HEK293 (cell line): ENCODE data around the gene S100PBP.

Source experiments
- CTCF ChIA-PET: fragments of 350-600 bp; formaldehyde crosslinking; extraction: SDS; loops from one replicate; lab custom pipeline; 2021; ENCODE audit warnings: antibody characterized with exemption; lab: Yijun Ruan, JAX
- POLR2A ChIA-PET: fragments of 300-600 bp; formaldehyde crosslinking; extraction: SDS; loops from one replicate; lab custom pipeline; 2020; ENCODE audit warnings: antibody characterized with exemption, inconsistent platforms; lab: Yijun Ruan, JAX
- H3K27ac ChIP-seq: fragments of 200-500 bp; sonication (Bioruptor generic); 2 replicates; pipeline ENCODE4 v1.5.1; 2014; ENCODE audit warnings: low read depth, low read length, control low read depth, inconsistent platforms; ENCODE audit errors: extremely low read depth
- H3K36me3 ChIP-seq, 2 experiments: fragments of 200-500 bp in 1 of 2; sonication (Bioruptor generic) in 1 of 2; 1 replicate in 1 of 2; 2 replicates in 1 of 2; pipeline ENCODE4 v1.5.1; 2014 to 2017; ENCODE audit warnings: inconsistent platforms in 2 of 2, low read length in 2 of 2; ENCODE audit not compliant: control insufficient read depth in 2 of 2, insufficient read depth in 1 of 2
- H3K4me1 ChIP-seq: fragments of 200-500 bp; sonication (Bioruptor generic); 2 replicates; pipeline ENCODE4 v1.5.1; 2014; ENCODE audit warnings: mild to moderate bottlenecking, low read length, inconsistent platforms; ENCODE audit not compliant: control insufficient read depth, insufficient read depth
- H3K4me3 ChIP-seq: 2 replicates; pipeline ENCODE4 v1.5.1; 2011; ENCODE audit warnings: low read depth, mild to moderate bottlenecking, control low read depth, low read length, moderate library complexity
- H3K9me3 ChIP-seq: fragments of 200-500 bp; sonication (Bioruptor generic); 2 replicates; pipeline ENCODE4 v1.5.1; 2014; ENCODE audit warnings: low read depth, low read length, inconsistent platforms; ENCODE audit not compliant: control insufficient read depth, insufficient read depth
- EGR2 ChIP-seq: fragments of 450-650 bp; formaldehyde crosslinking; IDR thresholded peaks from 2 replicates; pipeline ENCODE4 v1.5.1; 2016; ENCODE audit warnings: low read depth, missing biosample characterization, missing genetic modification characterization
- GLIS1 ChIP-seq: fragments of 450-650 bp; formaldehyde crosslinking; IDR thresholded peaks from 2 replicates; pipeline ENCODE4 v1.5.1; 2016; ENCODE audit warnings: missing biosample characterization, missing genetic modification characterization
- REPIN1 ChIP-seq: fragments of 450-650 bp; formaldehyde crosslinking; IDR thresholded peaks from 2 replicates; pipeline ENCODE4 v1.5.1; 2017; ENCODE audit warnings: missing biosample characterization, missing genetic modification characterization, low read depth
- YY1 ChIP-seq: fragments of 450-650 bp; formaldehyde crosslinking; IDR thresholded peaks from 2 replicates; pipeline ENCODE4 v1.5.1; 2018; ENCODE audit warnings: missing biosample characterization, missing genetic modification characterization
- ZBTB17 ChIP-seq: fragments of 450-650 bp; formaldehyde crosslinking; IDR thresholded peaks from 2 replicates; pipeline ENCODE4 v1.5.1; 2016; ENCODE audit warnings: missing biosample characterization, missing genetic modification characterization
- ZIC2 ChIP-seq: fragments of 450-650 bp; formaldehyde crosslinking; IDR thresholded peaks from 2 replicates; pipeline ENCODE4 v1.5.1; 2016; ENCODE audit warnings: missing biosample characterization, missing genetic modification characterization
- ZNF132 ChIP-seq: fragments of 450-650 bp; formaldehyde crosslinking; IDR thresholded peaks from 2 replicates; pipeline ENCODE4 v1.5.1; 2017; ENCODE audit warnings: missing biosample characterization, missing genetic modification characterization, borderline replicate concordance
- ZNF184 ChIP-seq: fragments of 450-650 bp; IDR thresholded peaks from 2 replicates; pipeline ENCODE4 v1.5.1; 2018; ENCODE audit warnings: missing biosample characterization, mild to moderate bottlenecking, missing genetic modification characterization
- ZNF2 ChIP-seq: fragments of 450-650 bp; formaldehyde crosslinking; IDR thresholded peaks from 2 replicates; pipeline ENCODE4 v1.5.1; 2016; ENCODE audit warnings: missing biosample characterization, missing genetic modification characterization
- ZNF24 ChIP-seq: fragments of 450-650 bp; formaldehyde crosslinking; IDR thresholded peaks from 2 replicates; pipeline ENCODE4 v1.5.1; 2016; ENCODE audit warnings: missing biosample characterization, missing genetic modification characterization
- ZNF335 ChIP-seq: fragments of 450-650 bp; formaldehyde crosslinking; conservative IDR thresholded peaks from 2 replicates; pipeline ENCODE4 v1.5.1; 2016; ENCODE audit warnings: missing biosample characterization, missing genetic modification characterization
- ZNF341 ChIP-seq: fragments of 450-650 bp; formaldehyde crosslinking; IDR thresholded peaks from 2 replicates; pipeline ENCODE4; 2016; ENCODE audit warnings: low read depth, missing biosample characterization, missing genetic modification characterization
- ZNF423 ChIP-seq: fragments of 450-650 bp; formaldehyde crosslinking; IDR thresholded peaks from 2 replicates; pipeline ENCODE4 v1.5.1; 2016; ENCODE audit warnings: missing biosample characterization, missing genetic modification characterization
- ZNF433 ChIP-seq: fragments of 450-650 bp; formaldehyde crosslinking; IDR thresholded peaks from 2 replicates; pipeline ENCODE4 v1.5.1; 2016; ENCODE audit warnings: missing biosample characterization, missing genetic modification characterization, low read depth
- ZNF449 ChIP-seq: fragments of 450-650 bp; formaldehyde crosslinking; IDR thresholded peaks from 2 replicates; pipeline ENCODE4 v1.5.1; 2017; ENCODE audit warnings: missing biosample characterization, mild to moderate bottlenecking, missing genetic modification characterization, moderate library complexity
- ZNF555 ChIP-seq: fragments of 450-650 bp; formaldehyde crosslinking; conservative IDR thresholded peaks from 2 replicates; pipeline ENCODE4 v1.5.1; 2017; ENCODE audit warnings: missing biosample characterization, mild to moderate bottlenecking, missing genetic modification characterization, inconsistent platforms
- ZNF571 ChIP-seq: fragments of 450-650 bp; formaldehyde crosslinking; IDR thresholded peaks from 2 replicates; pipeline ENCODE4 v1.5.0; 2017; ENCODE audit warnings: missing biosample characterization, missing genetic modification characterization
- ZNF585B ChIP-seq: fragments of 450-650 bp; formaldehyde crosslinking; IDR thresholded peaks from 2 replicates; pipeline ENCODE4 v1.5.1; 2016; ENCODE audit warnings: missing biosample characterization, missing genetic modification characterization
- ZNF701 ChIP-seq: fragments of 450-650 bp; formaldehyde crosslinking; IDR thresholded peaks from 2 replicates; pipeline ENCODE4 v1.5.1; 2016; ENCODE audit warnings: missing biosample characterization, missing genetic modification characterization
- ZNF747 ChIP-seq: fragments of 450-650 bp; formaldehyde crosslinking; IDR thresholded peaks from 2 replicates; pipeline ENCODE4 v1.5.1; 2016; ENCODE audit warnings: missing biosample characterization, missing genetic modification characterization
- ZNF776 ChIP-seq: fragments of 450-650 bp; formaldehyde crosslinking; IDR thresholded peaks from 2 replicates; pipeline ENCODE4 v1.5.0; 2017; ENCODE audit warnings: missing biosample characterization, missing genetic modification characterization, borderline replicate concordance
- TF ChIP-seq, protein P1 (sequence below): sonication (generic); formaldehyde crosslinking; IDR thresholded peaks from 2 replicates; pipeline ENCODE4 v1.8.1; 2022; ENCODE audit warnings: mild to moderate bottlenecking, moderate library complexity, missing genetic modification reagents
- TF ChIP-seq, protein P2 (sequence below): fragments of 450-650 bp; formaldehyde crosslinking; IDR thresholded peaks from 2 replicates; pipeline ENCODE4 v1.5.1; 2016; ENCODE audit warnings: missing biosample characterization, missing genetic modification characterization
- TF ChIP-seq, protein P3 (sequence below): fragments of 450-650 bp; formaldehyde crosslinking; IDR thresholded peaks from 2 replicates; pipeline ENCODE4 v1.5.1; 2016; ENCODE audit warnings: missing biosample characterization, missing genetic modification characterization, borderline replicate concordance

The S100PBP gene

GRCh38 chr1:32780628-32781234 lies 36.7 kb upstream of the S100PBP start:
- Histone ChIP-seq H3K36me3 (peaks cover 31 to 90% of the 10 kb centered on the region in 2 experiments), H3K27ac (no peak overlapping the region), H3K9me3 (no peaks in the 10 kb centered on the region), H3K4me1 (no peaks in the 10 kb centered on the region), H3K4me3 (no peak overlapping the region)
- peak; percentile 55 for TF ChIP-seq ZBTB17
- peak; percentile 64; the same call in 1 of the 2 replicates for TF ChIP-seq ZIC2 (tag by site-specific recombination)
- no peak for TF ChIP-seq EGR2 (tag by site-specific recombination)
- no peak for TF ChIP-seq ZNF747 (tag by site-specific recombination)
- no peak for TF ChIP-seq ZNF24
- no peak for TF ChIP-seq ZNF433 (tag by site-specific recombination)
- ChIA-PET POLR2A (no interaction called here), CTCF (interaction anchor here (0.6 to 2.1 kb wide), 3 partner anchors 8 to 131 kb away, joined by 3 to 8 read pairs (median 4); no protein-coding TSS in a partner anchor)

- H3K27ac ChIP-seq, result no peak overlapping the region
- TF ChIP-seq REPIN1, result no peak
- 0 out of 2 replicates have a peak, but pooled peaks have one; percentile 14 for TF ChIP-seq ZNF335
- no peak for TF ChIP-seq ZNF132 (tag by site-specific recombination)
- TF ChIP-seq ZNF555 (tag by site-specific recombination), result no peak
- no peak for TF ChIP-seq ZNF2 (tag by site-specific recombination)
- TF ChIP-seq GLIS1, result peak; percentile 51; the same call in 1 of the 2 replicates
- no peak for TF ChIP-seq ZNF341 (tag by site-specific recombination)
- TF ChIP-seq ZNF701 (tag by site-specific recombination), result no peak
- no peak for TF ChIP-seq ZNF776
- TF ChIP-seq ZNF184 (tag by site-specific recombination), result no peak
- no peak for TF ChIP-seq ZNF585B (tag by site-specific recombination)
- TF ChIP-seq ZNF449 (tag by site-specific recombination), result no peak
- TF ChIP-seq, protein P1, sequence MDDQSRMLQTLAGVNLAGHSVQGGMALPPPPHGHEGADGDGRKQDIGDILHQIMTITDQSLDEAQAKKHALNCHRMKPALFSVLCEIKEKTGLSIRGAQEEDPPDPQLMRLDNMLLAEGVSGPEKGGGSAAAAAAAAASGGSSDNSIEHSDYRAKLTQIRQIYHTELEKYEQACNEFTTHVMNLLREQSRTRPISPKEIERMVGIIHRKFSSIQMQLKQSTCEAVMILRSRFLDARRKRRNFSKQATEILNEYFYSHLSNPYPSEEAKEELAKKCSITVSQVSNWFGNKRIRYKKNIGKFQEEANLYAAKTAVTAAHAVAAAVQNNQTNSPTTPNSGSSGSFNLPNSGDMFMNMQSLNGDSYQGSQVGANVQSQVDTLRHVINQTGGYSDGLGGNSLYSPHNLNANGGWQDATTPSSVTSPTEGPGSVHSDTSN, result no peak
- no peak for TF ChIP-seq YY1 (tag by site-specific recombination)
- TF ChIP-seq ZNF423 (tag by site-specific recombination), result no peak
- TF ChIP-seq, protein P2, sequence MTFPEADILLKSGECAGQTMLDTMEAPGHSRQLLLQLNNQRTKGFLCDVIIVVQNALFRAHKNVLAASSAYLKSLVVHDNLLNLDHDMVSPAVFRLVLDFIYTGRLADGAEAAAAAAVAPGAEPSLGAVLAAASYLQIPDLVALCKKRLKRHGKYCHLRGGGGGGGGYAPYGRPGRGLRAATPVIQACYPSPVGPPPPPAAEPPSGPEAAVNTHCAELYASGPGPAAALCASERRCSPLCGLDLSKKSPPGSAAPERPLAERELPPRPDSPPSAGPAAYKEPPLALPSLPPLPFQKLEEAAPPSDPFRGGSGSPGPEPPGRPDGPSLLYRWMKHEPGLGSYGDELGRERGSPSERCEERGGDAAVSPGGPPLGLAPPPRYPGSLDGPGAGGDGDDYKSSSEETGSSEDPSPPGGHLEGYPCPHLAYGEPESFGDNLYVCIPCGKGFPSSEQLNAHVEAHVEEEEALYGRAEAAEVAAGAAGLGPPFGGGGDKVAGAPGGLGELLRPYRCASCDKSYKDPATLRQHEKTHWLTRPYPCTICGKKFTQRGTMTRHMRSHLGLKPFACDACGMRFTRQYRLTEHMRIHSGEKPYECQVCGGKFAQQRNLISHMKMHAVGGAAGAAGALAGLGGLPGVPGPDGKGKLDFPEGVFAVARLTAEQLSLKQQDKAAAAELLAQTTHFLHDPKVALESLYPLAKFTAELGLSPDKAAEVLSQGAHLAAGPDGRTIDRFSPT (tag by site-specific recombination), result no peak
- no peak for TF ChIP-seq ZNF571
- TF ChIP-seq, protein P3, sequence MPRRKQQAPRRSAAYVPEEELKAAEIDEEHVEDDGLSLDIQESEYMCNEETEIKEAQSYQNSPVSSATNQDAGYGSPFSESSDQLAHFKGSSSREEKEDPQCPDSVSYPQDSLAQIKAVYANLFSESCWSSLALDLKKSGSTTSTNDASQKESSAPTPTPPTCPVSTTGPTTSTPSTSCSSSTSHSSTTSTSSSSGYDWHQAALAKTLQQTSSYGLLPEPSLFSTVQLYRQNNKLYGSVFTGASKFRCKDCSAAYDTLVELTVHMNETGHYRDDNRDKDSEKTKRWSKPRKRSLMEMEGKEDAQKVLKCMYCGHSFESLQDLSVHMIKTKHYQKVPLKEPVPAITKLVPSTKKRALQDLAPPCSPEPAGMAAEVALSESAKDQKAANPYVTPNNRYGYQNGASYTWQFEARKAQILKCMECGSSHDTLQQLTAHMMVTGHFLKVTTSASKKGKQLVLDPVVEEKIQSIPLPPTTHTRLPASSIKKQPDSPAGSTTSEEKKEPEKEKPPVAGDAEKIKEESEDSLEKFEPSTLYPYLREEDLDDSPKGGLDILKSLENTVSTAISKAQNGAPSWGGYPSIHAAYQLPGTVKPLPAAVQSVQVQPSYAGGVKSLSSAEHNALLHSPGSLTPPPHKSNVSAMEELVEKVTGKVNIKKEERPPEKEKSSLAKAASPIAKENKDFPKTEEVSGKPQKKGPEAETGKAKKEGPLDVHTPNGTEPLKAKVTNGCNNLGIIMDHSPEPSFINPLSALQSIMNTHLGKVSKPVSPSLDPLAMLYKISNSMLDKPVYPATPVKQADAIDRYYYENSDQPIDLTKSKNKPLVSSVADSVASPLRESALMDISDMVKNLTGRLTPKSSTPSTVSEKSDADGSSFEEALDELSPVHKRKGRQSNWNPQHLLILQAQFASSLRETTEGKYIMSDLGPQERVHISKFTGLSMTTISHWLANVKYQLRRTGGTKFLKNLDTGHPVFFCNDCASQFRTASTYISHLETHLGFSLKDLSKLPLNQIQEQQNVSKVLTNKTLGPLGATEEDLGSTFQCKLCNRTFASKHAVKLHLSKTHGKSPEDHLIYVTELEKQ (tag by site-specific recombination), result no peak
- no peaks in the 10 kb centered on the region for H3K9me3 ChIP-seq
- no peak overlapping the region for H3K4me3 ChIP-seq
- ChIA-PET POLR2A (no interaction called here), CTCF (interaction anchor here (0.6 to 3.3 kb wide), 4 partner anchors 8 to 304 kb away, joined by 3 to 16 read pairs (median 6); no protein-coding TSS in a partner anchor)
- no peaks in the 10 kb centered on the region for H3K4me1 ChIP-seq
- H3K36me3 ChIP-seq, result peaks cover 39 to 94% of the 10 kb centered on the region in 2 experiments
Measured at GRCh38 chr1:32782086-32782485, 35.4 kb upstream of the S100PBP start.
